Endodermal cell (in vitro differentiated cells): Measurements from ENCODE around the gene GPR176. TPM values are rescaled to one million over a fixed set of nuclear protein-coding genes. Genes with fewer than 3 reads are reported as not detected.
A peak's percentile ranks its signal among the peaks of the same experiment; 100 is the strongest.

Experiments used
- DNase-seq: peaks from one replicate; pipeline ENCODE4 v3.0.0-alpha.2; 2017
- H3K27ac ChIP-seq: 2 replicates; pipeline ENCODE4 v1.5.1; 2013; ENCODE audit warnings: mild to moderate bottlenecking, low read depth, low read length, moderate library complexity
- H3K27me3 ChIP-seq: 2 replicates; pipeline ENCODE4 v1.6.1; 2013; ENCODE audit warnings: mild to moderate bottlenecking, low read length, moderate library complexity; ENCODE audit not compliant: insufficient read depth, control insufficient read depth, poor library complexity, severe bottlenecking
- H3K36me3 ChIP-seq: 2 replicates; pipeline ENCODE4 v1.7.0; 2013; ENCODE audit warnings: mild to moderate bottlenecking, low read length, moderate library complexity; ENCODE audit not compliant: control insufficient read depth, insufficient read depth
- H3K4me1 ChIP-seq: one replicate; pipeline ENCODE4 v1.7.0; 2013; ENCODE audit warnings: low read length; ENCODE audit not compliant: control insufficient read depth, insufficient read depth
- H3K4me3 ChIP-seq: 2 replicates; pipeline ENCODE4 v1.5.1; 2013; ENCODE audit warnings: mild to moderate bottlenecking, low read length, moderate library complexity
- H3K9ac ChIP-seq: 2 replicates; pipeline ENCODE4 v1.6.1; 2013; ENCODE audit warnings: mild to moderate bottlenecking, low read length, moderate library complexity; ENCODE audit not compliant: poor library complexity, severe bottlenecking; ENCODE audit errors: extremely low read depth
- H3K9me3 ChIP-seq: 2 replicates; pipeline ENCODE4 v1.6.1; 2013; ENCODE audit warnings: mild to moderate bottlenecking, low read length, moderate library complexity; ENCODE audit not compliant: control insufficient read depth
- H3K27ac Mint-ChIP-seq: 2 replicates; pipeline ENCODE4 v1.8.0; 2020; ENCODE audit warnings: mixed read lengths
- H3K27me3 Mint-ChIP-seq: 2 replicates; pipeline ENCODE4 v1.8.0; 2021; ENCODE audit warnings: mild to moderate bottlenecking, mixed read lengths; ENCODE audit not compliant: insufficient read depth
- H3K36me3 Mint-ChIP-seq: 2 replicates; pipeline ENCODE4 v1.8.0; 2020; ENCODE audit warnings: low read depth, mixed read lengths
- H3K4me1 Mint-ChIP-seq: 2 replicates; pipeline ENCODE4 v1.8.0; 2020; ENCODE audit warnings: mixed read lengths
- H3K4me3 Mint-ChIP-seq: 2 replicates; pipeline ENCODE4 v1.8.0; 2020; ENCODE audit warnings: mild to moderate bottlenecking, moderate library complexity, mixed read lengths
- H3K9me3 Mint-ChIP-seq: 2 replicates; pipeline ENCODE4 v1.8.0; 2020; ENCODE audit warnings: mild to moderate bottlenecking, mixed read lengths
- WGBS, 2 experiments: methylation state at CpG; one replicate each; pipeline versions ENCODE4 v1.1.5 to v1.1.7; 2013; ENCODE audit warnings: missing lambda C conversion rate in 2 of 2, mixed read lengths in 1 of 2; ENCODE audit not compliant: insufficient coverage in 1 of 2, insufficient read length in 1 of 2; 5-methylcytosine and 5-hydroxymethylcytosine counted together
- total RNA-seq, 2 donors: library from RNA; stranded (reverse); fragmentation: NEBNext Ultra II Directional in 1 of 2; extraction: Animal tissue kit (Norgen Biotek cat#: 25700) in 1 of 2; gene quantifications; 2 replicates in 1 of 2; 3 replicates in 1 of 2; pipeline ENCODE4 v1.2.1, GENCODE V29; 2021
- TF ChIP-seq, protein P1 (sequence below): fragments of 200-600 bp; sonication (generic); conservative IDR thresholded peaks from 2 replicates; pipeline ENCODE4 v1.5.0; 2021; ENCODE audit warnings: antibody characterized with exemption, mild to moderate bottlenecking

GPR176 gene
- total RNA-seq, 2 donors from 2014 or later: 26.0 to 31.1 TPM

DNA sequence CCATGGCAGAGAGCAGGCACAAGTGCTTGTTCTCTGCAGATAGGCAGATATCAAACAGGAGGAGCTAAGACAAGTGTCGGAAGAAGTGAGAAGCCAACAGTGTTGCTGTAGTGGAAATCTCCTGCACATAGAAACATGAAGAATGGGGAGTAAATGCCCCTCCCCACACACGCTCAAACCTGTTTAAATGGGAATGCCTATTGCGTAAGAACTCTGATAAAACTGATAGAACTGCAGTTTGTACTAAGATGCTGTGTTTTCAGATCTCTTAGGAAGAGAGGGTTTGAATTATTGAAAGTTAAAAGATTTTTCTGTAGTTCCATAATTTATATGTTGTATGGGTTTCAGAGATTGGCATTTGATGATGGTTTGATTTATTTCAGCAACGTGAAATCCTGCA, 33.5 kb upstream of the GPR176 start:
- no peaks in the 10 kb centered on the region for H3K27me3 ChIP-seq
- Mint-ChIP-seq H3K36me3 (peaks cover 48% of the 10 kb centered on the region), H3K27ac (no peak overlapping the region), H3K9me3 (no peaks in the 10 kb centered on the region), H3K4me1 (no peaks in the 10 kb centered on the region), H3K4me3 (no peak overlapping the region), H3K27me3 (no peaks in the 10 kb centered on the region)
- H3K9ac ChIP-seq: no peak overlapping the region
- H3K36me3 ChIP-seq: peaks cover 62% of the 10 kb centered on the region
- H3K4me3 ChIP-seq: no peak overlapping the region
- TF ChIP-seq, protein P1, sequence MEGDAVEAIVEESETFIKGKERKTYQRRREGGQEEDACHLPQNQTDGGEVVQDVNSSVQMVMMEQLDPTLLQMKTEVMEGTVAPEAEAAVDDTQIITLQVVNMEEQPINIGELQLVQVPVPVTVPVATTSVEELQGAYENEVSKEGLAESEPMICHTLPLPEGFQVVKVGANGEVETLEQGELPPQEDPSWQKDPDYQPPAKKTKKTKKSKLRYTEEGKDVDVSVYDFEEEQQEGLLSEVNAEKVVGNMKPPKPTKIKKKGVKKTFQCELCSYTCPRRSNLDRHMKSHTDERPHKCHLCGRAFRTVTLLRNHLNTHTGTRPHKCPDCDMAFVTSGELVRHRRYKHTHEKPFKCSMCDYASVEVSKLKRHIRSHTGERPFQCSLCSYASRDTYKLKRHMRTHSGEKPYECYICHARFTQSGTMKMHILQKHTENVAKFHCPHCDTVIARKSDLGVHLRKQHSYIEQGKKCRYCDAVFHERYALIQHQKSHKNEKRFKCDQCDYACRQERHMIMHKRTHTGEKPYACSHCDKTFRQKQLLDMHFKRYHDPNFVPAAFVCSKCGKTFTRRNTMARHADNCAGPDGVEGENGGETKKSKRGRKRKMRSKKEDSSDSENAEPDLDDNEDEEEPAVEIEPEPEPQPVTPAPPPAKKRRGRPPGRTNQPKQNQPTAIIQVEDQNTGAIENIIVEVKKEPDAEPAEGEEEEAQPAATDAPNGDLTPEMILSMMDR: no peak
- DNase-seq: no peak
- H3K4me1 ChIP-seq: no peaks in the 10 kb centered on the region
- 96 to 100% methylated on average over 3 to 4 of the region's 4 CpGs for WGBS, 2 experiments
- no peaks in the 10 kb centered on the region for H3K9me3 ChIP-seq
- no peak overlapping the region for H3K27ac ChIP-seq

DNA sequence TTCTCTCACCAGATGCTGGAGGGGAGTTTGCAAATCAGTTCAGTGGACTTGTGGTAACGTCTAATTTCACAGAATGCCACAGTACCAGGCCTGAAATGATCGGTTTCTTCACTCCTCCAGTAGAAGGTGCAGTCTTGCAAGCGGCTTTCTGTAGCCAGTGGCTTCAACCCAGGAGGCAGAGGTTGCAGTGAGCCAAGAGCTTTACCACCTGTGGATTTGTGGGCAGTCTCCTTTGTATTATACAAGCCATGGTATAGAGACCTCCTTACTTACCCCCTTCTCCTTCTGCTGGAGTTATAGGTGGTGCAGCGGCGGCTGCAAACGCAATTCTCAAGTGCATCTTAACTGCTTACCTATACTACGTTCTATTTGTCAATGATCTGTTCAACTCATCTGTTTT, 31.5 kb upstream of the GPR176 start:
- H3K36me3 Mint-ChIP-seq: peaks cover 37% of the 10 kb centered on the region
- H3K27me3 ChIP-seq: no peaks in the 10 kb centered on the region

DNA sequence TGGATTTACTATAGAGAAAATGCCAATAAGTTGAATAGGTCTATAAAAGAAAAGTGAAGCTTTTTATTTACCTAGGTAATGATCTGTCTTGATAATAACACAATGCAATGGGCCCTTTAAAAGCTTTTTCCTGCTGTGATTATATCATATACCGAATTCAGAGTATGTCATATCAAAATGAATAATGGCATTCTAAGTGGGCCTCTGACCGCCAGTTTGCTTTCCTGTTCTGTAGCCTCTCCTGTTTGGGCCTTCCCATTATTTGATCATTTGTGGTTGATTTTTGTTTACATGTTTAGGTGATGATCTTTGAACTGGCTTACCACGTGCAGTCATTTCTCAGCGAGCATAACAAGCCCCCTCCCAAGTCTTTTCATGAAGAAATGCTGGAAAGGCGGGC, 28.8 kb upstream of the GPR176 start:
- no peak overlapping the region for H3K27ac ChIP-seq
- TF ChIP-seq, protein P1: no peak
- 98 to 100% methylated on average over 1 to 5 of the region's 5 CpGs for WGBS, 2 experiments
- H3K4me1 ChIP-seq: no peaks in the 10 kb centered on the region
- H3K27me3 Mint-ChIP-seq: no peaks in the 10 kb centered on the region
- H3K9me3 ChIP-seq: peaks cover 13% of the 10 kb centered on the region
- H3K9ac ChIP-seq: no peak overlapping the region
- H3K9me3 Mint-ChIP-seq: peaks cover 2% of the 10 kb centered on the region
- no peaks in the 10 kb centered on the region for H3K4me1 Mint-ChIP-seq
- no peaks in the 10 kb centered on the region for H3K27me3 ChIP-seq
- DNase-seq: no peak
- H3K4me3 Mint-ChIP-seq: no peak overlapping the region
- no peak overlapping the region for H3K4me3 ChIP-seq
- no peak overlapping the region for H3K27ac Mint-ChIP-seq
- H3K36me3 Mint-ChIP-seq: peaks cover 45% of the 10 kb centered on the region
- H3K36me3 ChIP-seq: peaks cover 55% of the 10 kb centered on the region

More for the DNA sequence above, 31.5 kb upstream of the GPR176 start:
- H3K4me3 Mint-ChIP-seq: no peak overlapping the region
- Histone ChIP-seq H3K4me3 (no peak overlapping the region), H3K9ac (no peak overlapping the region), H3K4me1 (no peaks in the 10 kb centered on the region), H3K9me3 (no peaks in the 10 kb centered on the region), H3K36me3 (peaks cover 54% of the 10 kb centered on the region), H3K27ac (no peak overlapping the region)
- no peaks in the 10 kb centered on the region for H3K4me1 Mint-ChIP-seq
- DNase-seq: peak; percentile 53
- no peak overlapping the region for H3K27ac Mint-ChIP-seq
- WGBS, 2 experiments: 91% methylated on average over 4 to 7 of the region's 7 CpGs
- no peaks in the 10 kb centered on the region for H3K27me3 Mint-ChIP-seq
- TF ChIP-seq, protein P1: no peak
- H3K9me3 Mint-ChIP-seq: no peaks in the 10 kb centered on the region
